ENCODE data around the gene GBF1.
A peak's percentile ranks its signal among the peaks of the same experiment; 100 is the strongest.

The GBF1 gene

DNA sequence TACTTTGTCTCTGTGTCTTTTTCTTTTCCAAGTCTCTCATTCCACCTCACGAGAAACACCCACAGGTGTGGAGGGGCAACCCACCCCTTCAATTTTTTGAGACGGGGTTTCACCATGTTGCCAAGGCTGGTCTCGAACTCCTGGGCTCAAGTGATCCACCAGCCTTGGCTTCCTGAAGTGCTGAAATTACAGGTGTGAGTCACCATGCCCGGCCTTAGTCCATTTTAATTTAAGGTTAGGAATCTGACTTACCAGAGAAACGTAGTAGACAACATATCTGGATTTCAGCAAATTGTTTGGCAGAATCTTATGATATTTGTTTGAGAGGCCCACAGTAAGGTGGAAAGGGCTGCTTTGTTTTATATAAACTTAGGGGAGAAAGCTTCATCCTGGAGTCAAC, 147.0 kb downstream of the GBF1 start:
- H3K4me1 ChIP-seq (ENCODE audit: low read length) = peaks cover 17% of the 10 kb centered on the region
- H3K27ac ChIP-seq (ENCODE audit: low read length) = no peak overlapping the region
- H4K20me1 ChIP-seq (ENCODE audit: insufficient read depth, low read length) = no peaks in the 10 kb centered on the region; the same call in 1 of the 2 replicates
- H3K9me3 ChIP-seq (ENCODE audit: insufficient read depth, low read length) = no peaks in the 10 kb centered on the region
- H3K4me3 ChIP-seq (ENCODE audit: low read length) = no peak overlapping the region
- peaks cover 14% of the 10 kb centered on the region for H3K36me3 ChIP-seq (replicated peaks; ENCODE audit: low read depth, low read length)
- H3K27me3 ChIP-seq (ENCODE audit: low read depth, low read length) = no peaks in the 10 kb centered on the region
- no peak for TF ChIP-seq EZH2phosphoT487 (IDR thresholded peaks at IDR 0.05; ENCODE audit: low read depth)
- TF ChIP-seq, protein P1, sequence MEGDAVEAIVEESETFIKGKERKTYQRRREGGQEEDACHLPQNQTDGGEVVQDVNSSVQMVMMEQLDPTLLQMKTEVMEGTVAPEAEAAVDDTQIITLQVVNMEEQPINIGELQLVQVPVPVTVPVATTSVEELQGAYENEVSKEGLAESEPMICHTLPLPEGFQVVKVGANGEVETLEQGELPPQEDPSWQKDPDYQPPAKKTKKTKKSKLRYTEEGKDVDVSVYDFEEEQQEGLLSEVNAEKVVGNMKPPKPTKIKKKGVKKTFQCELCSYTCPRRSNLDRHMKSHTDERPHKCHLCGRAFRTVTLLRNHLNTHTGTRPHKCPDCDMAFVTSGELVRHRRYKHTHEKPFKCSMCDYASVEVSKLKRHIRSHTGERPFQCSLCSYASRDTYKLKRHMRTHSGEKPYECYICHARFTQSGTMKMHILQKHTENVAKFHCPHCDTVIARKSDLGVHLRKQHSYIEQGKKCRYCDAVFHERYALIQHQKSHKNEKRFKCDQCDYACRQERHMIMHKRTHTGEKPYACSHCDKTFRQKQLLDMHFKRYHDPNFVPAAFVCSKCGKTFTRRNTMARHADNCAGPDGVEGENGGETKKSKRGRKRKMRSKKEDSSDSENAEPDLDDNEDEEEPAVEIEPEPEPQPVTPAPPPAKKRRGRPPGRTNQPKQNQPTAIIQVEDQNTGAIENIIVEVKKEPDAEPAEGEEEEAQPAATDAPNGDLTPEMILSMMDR (IDR thresholded peaks at IDR 0.05; ENCODE audit: low read depth, low read length) = no peak
- H3K9ac ChIP-seq (ENCODE audit: low read length) = no peak overlapping the region
- H3K79me2 ChIP-seq (ENCODE audit: low read length) = peaks cover 25% of the 10 kb centered on the region
- no peak overlapping the region for H2AFZ ChIP-seq (ENCODE audit: low read depth, low read length)
- no peak overlapping the region for H3K4me2 ChIP-seq (ENCODE audit: low read length)

DNA sequence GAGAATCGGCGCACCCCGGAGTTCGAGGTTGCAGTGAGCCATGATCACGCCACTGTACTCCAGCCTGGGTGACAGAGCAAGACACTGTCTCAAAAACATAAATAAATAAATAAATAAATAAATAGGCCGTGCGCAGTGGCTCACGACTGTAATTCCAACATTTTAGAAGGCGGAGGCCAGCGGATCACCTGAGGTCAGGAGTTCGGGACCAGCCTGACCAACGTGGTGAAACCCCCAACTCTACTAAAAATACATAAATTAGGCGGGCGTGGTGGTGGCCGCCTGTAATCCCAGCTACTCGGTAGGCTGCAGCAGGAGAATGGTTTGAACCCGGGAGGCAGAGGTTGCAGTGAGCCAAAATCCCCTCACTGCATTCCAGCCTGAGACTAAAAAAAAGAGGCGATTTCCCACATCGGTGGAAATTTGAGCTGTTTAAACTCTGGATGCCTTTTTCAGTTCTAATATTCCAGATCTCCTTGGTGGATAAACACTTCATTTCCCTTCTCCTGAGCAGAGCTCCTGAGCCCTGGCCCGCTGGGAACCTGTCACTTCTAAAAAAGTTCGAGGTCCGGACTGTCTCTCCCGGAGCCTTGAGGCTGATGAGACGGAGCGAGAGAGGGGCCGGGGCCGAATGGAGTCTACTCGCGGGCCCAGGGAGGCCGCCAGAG, 148.2 kb downstream of the GBF1 start:
- H3K4me3 ChIP-seq (ENCODE audit: low read length) = peak overlapping the region; percentile 93
- peaks cover 29% of the 10 kb centered on the region for H3K4me1 ChIP-seq (ENCODE audit: low read length)
- peak overlapping the region; percentile 99 for H3K9ac ChIP-seq (ENCODE audit: low read length)
- peak overlapping the region; percentile 76 for H3K4me2 ChIP-seq (ENCODE audit: low read length)
- no peaks in the 10 kb centered on the region for H3K9me3 ChIP-seq (ENCODE audit: insufficient read depth, low read length)
- peaks cover 37% of the 10 kb centered on the region for H3K79me2 ChIP-seq (ENCODE audit: low read length)
- H3K27ac ChIP-seq (ENCODE audit: low read length) = peak overlapping the region; percentile 97
- H4K20me1 ChIP-seq (ENCODE audit: insufficient read depth, low read length) = no peaks in the 10 kb centered on the region; the same call in 1 of the 2 replicates
- peaks cover 26% of the 10 kb centered on the region for H3K36me3 ChIP-seq (replicated peaks; ENCODE audit: low read depth, low read length)
- no peak for TF ChIP-seq EZH2phosphoT487 (IDR thresholded peaks at IDR 0.05; ENCODE audit: low read depth)
- TF ChIP-seq, protein P1 (IDR thresholded peaks at IDR 0.05; ENCODE audit: low read depth, low read length) = peak; percentile 71
- H2AFZ ChIP-seq (ENCODE audit: low read depth, low read length) = no peak overlapping the region
- H3K27me3 ChIP-seq (ENCODE audit: low read depth, low read length) = no peaks in the 10 kb centered on the region

DNA sequence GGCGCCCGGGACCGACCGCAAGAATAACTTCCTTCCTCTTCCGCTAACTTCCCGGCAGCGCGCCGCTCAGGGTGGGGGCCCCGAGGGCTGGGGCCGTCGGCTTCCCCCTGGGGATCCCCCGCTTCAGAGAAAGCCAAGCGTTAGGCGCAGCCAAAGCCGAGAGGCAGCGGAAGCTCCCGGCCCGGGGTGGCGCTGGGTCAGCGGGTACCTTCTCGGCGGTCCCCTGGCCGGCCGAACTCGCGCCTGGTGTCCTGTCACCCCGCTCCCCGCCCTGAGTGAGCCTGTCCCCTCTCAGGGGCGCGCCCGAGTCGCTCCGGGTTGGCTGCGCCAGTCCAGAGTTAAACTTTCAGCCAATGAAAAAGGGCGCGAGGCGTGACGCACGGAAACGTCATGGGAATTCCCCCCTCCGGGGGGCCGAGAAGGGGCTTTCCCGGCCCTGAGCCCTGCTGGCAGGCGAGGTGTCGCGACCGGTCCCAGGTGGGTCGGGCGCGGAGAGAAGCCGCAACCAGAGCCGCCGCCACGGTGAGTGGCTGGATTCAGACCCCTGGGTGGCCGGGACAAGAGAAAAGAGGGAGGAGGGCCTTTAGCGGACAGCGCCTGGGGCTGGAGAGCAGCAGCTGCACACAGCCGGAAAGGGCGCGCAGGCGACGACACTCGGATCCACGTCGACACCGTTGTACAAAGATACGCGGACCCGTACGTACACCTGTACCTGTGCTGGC, 148.9 kb downstream of the GBF1 start:
- peak overlapping the region; percentile 99 for H3K9ac ChIP-seq (ENCODE audit: low read length)
- H2AFZ ChIP-seq (ENCODE audit: low read depth, low read length) = no peak overlapping the region; the same call in 1 of the 2 replicates
- peaks cover 36% of the 10 kb centered on the region for H3K4me1 ChIP-seq (ENCODE audit: low read length)
- H3K27ac ChIP-seq (ENCODE audit: low read length) = peak overlapping the region; percentile 97
- H3K4me3 ChIP-seq (ENCODE audit: low read length) = peak overlapping the region; percentile 93
- peaks cover 37% of the 10 kb centered on the region for H3K79me2 ChIP-seq (ENCODE audit: low read length)
- H4K20me1 ChIP-seq (ENCODE audit: insufficient read depth, low read length) = no peaks in the 10 kb centered on the region; the same call in 1 of the 2 replicates
- no peak for TF ChIP-seq EZH2phosphoT487 (IDR thresholded peaks at IDR 0.05; ENCODE audit: low read depth)
- TF ChIP-seq, protein P1 (IDR thresholded peaks at IDR 0.05; ENCODE audit: low read depth, low read length) = 0 out of 2 replicates have a peak, but pooled peaks have one; percentile 0
- peak overlapping the region; percentile 79 for H3K4me2 ChIP-seq (ENCODE audit: low read length)
- no peaks in the 10 kb centered on the region for H3K27me3 ChIP-seq (ENCODE audit: low read depth, low read length)
- no peaks in the 10 kb centered on the region for H3K9me3 ChIP-seq (ENCODE audit: insufficient read depth, low read length)
- H3K36me3 ChIP-seq (replicated peaks; ENCODE audit: low read depth, low read length) = peaks cover 28% of the 10 kb centered on the region

DNA sequence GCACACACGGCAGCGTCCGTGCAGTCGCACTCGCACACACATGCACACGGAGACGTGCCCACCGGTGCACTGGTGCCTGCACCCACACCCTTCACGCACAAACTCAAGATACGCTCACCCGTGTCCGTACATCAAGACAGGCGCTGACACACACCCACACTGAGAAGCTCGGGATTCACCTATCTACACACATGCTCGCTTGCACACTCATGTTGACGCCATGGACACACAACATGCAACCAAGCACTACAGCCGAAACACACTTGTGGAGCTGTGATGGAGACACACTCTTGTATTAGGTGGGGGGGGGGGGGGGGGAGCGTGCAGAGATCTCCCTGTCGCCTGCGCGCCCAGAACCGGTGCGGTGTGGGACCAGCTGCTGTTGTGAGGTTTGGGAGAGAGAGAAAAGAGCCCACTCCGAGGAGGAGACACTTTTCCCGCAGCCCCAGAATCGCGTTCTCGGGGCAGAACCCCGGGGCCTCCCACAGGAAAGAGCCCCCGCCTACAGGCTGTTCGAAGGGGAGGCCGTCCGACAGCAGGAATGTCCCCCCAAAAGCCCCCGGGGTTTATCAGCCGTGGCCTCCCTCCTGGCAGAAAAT, 149.6 kb downstream of the GBF1 start:
- peaks cover 40% of the 10 kb centered on the region for H3K79me2 ChIP-seq (ENCODE audit: low read length)
- H3K4me1 ChIP-seq (ENCODE audit: low read length) = peaks cover 40% of the 10 kb centered on the region
- H3K9me3 ChIP-seq (ENCODE audit: insufficient read depth, low read length) = no peaks in the 10 kb centered on the region
- no peaks in the 10 kb centered on the region for H3K27me3 ChIP-seq (ENCODE audit: low read depth, low read length)
- no peak for TF ChIP-seq EZH2phosphoT487 (IDR thresholded peaks at IDR 0.05; ENCODE audit: low read depth)
- TF ChIP-seq, protein P1 (IDR thresholded peaks at IDR 0.05; ENCODE audit: low read depth, low read length) = no peak
- H3K4me3 ChIP-seq (ENCODE audit: low read length) = peak overlapping the region; percentile 93
- H3K9ac ChIP-seq (ENCODE audit: low read length) = peak overlapping the region; percentile 99
- peak overlapping the region; percentile 97 for H3K27ac ChIP-seq (ENCODE audit: low read length)
- peaks cover 3% of the 10 kb centered on the region; the same call in 1 of the 2 replicates for H4K20me1 ChIP-seq (ENCODE audit: insufficient read depth, low read length)
- H2AFZ ChIP-seq (ENCODE audit: low read depth, low read length) = no peak overlapping the region; the same call in 1 of the 2 replicates
- peaks cover 30% of the 10 kb centered on the region for H3K36me3 ChIP-seq (replicated peaks; ENCODE audit: low read depth, low read length)
- peak overlapping the region; percentile 79 for H3K4me2 ChIP-seq (ENCODE audit: low read length)
